Measurements from ENCODE around the gene PLCL2.

GRCh38 chr3:17050071-17050470, 165.3 kb downstream of the PLCL2 start:
- TF ChIP-seq CTCF (IDR thresholded peaks at IDR 0.05), result no peak
- no peak for TF ChIP-seq POLR2A (IDR thresholded peaks at IDR 0.05)
